Neuronal stem cell (in vitro differentiated cells): ENCODE measurements around the gene GRPEL1.
"Not testable (repeated sequence)": the region's sequence is repeated elsewhere in the genome, so short reads cannot be mapped to it uniquely, and the experiment has no call there.

ENCODE experiments used
- DNase-seq: peaks from one replicate; pipeline ENCODE4 v3.0.0-alpha.2; 2013; ENCODE audit warnings: low spot score
- H2AFZ ChIP-seq: one replicate; pipeline ENCODE4 v1.6.1; 2013; ENCODE audit warnings: mild to moderate bottlenecking, low read length, inconsistent platforms
- H2AK5ac ChIP-seq: 2 replicates; pipeline ENCODE4 v1.6.1; 2013; ENCODE audit warnings: low read depth, mild to moderate bottlenecking, inconsistent platforms, low read length, moderate library complexity, mixed read lengths
- H2BK120ac ChIP-seq: 2 replicates; pipeline ENCODE4 v1.6.1; 2013; ENCODE audit warnings: low read depth, mild to moderate bottlenecking, inconsistent platforms, low read length, moderate library complexity, mixed read lengths
- H2BK12ac ChIP-seq: one replicate; pipeline ENCODE4 v1.6.1; 2013; ENCODE audit warnings: low read length, inconsistent platforms
- H2BK15ac ChIP-seq: 2 replicates; pipeline ENCODE4 v1.6.1; 2013; ENCODE audit warnings: mild to moderate bottlenecking, low read length, inconsistent platforms, mixed read lengths
- H2BK5ac ChIP-seq: one replicate; pipeline ENCODE4 v1.6.1; 2013; ENCODE audit warnings: inconsistent platforms, mild to moderate bottlenecking, low read length, moderate library complexity
- H3K14ac ChIP-seq: one replicate; pipeline ENCODE4 v1.6.1; 2013; ENCODE audit warnings: low read length, inconsistent platforms
- H3K18ac ChIP-seq: 2 replicates; pipeline ENCODE4 v1.6.1; 2013; ENCODE audit warnings: low read length, inconsistent platforms
- H3K23ac ChIP-seq: 2 replicates; pipeline ENCODE4 v1.6.1; 2013; ENCODE audit warnings: low read depth, mild to moderate bottlenecking, mixed read lengths, low read length, inconsistent platforms; ENCODE audit not compliant: poor library complexity
- H3K27ac ChIP-seq: replicated peaks from 3 replicates; pipeline ENCODE4 v1.5.1; 2013; ENCODE audit warnings: low read length, inconsistent platforms
- H3K27me3 ChIP-seq, 3 experiments: 2 replicates each; pipeline ENCODE4 v1.6.1; 2013; ENCODE audit warnings: low read length in 3 of 3, mild to moderate bottlenecking in 2 of 3, inconsistent platforms in 1 of 3, low read depth in 1 of 3, mixed read lengths in 1 of 3, moderate library complexity in 1 of 3; ENCODE audit not compliant: control insufficient read depth in 3 of 3, insufficient read depth in 3 of 3
- H3K36me3 ChIP-seq, 2 donors: replicated peaks in 1 of 2; 2 replicates each; pipeline ENCODE4 v1.6.1; 2013; ENCODE audit warnings: low read length in 2 of 2; ENCODE audit not compliant: control insufficient read depth in 2 of 2, insufficient read depth in 2 of 2
- H3K4ac ChIP-seq: 2 replicates; pipeline ENCODE4 v1.6.1; 2013; ENCODE audit warnings: inconsistent platforms, mild to moderate bottlenecking, low read length, moderate library complexity
- H3K4me1 ChIP-seq, 2 donors: 1 replicate in 1 of 2; 2 replicates in 1 of 2; pipeline ENCODE4 v1.6.1; 2013; ENCODE audit warnings: low read length in 2 of 2, low read depth in 1 of 2; ENCODE audit not compliant: control insufficient read depth in 2 of 2, insufficient read depth in 1 of 2
- H3K4me2 ChIP-seq: one replicate; pipeline ENCODE4 v1.6.1; 2013; ENCODE audit warnings: mild to moderate bottlenecking, low read length, inconsistent platforms; ENCODE audit not compliant: insufficient read depth, poor library complexity, severe bottlenecking
- H3K4me3 ChIP-seq, 2 donors: 2 replicates each; pipeline ENCODE4 v1.5.1; 2013; ENCODE audit warnings: low read length in 2 of 2, mild to moderate bottlenecking in 2 of 2, inconsistent platforms in 1 of 2, moderate library complexity in 1 of 2
- H3K79me1 ChIP-seq: one replicate; pipeline ENCODE4 v1.6.1; 2013; ENCODE audit warnings: low read depth, mild to moderate bottlenecking, inconsistent platforms, low read length, moderate library complexity
- H3K9ac ChIP-seq: one replicate; pipeline ENCODE4 v1.6.1; 2013; ENCODE audit warnings: mild to moderate bottlenecking, low read depth, low read length, inconsistent platforms; ENCODE audit not compliant: poor library complexity
- H3K9me3 ChIP-seq, 2 donors: replicated peaks in 1 of 2; 2 replicates each; pipeline versions ENCODE3 to v1.6.1; 2013; ENCODE audit warnings: low read length in 2 of 2, mild to moderate bottlenecking in 2 of 2, inconsistent platforms in 1 of 2, low read depth in 1 of 2, mixed read lengths in 1 of 2, moderate library complexity in 1 of 2; ENCODE audit not compliant: control insufficient read depth in 2 of 2, insufficient read depth in 1 of 2
- H4K8ac ChIP-seq: one replicate; pipeline ENCODE4 v1.6.1; 2013; ENCODE audit warnings: low read depth, mild to moderate bottlenecking, inconsistent platforms, low read length, moderate library complexity
- H4K91ac ChIP-seq: one replicate; pipeline ENCODE4 v1.6.1; 2013; ENCODE audit warnings: low read length, low read depth, mild to moderate bottlenecking, inconsistent platforms; ENCODE audit not compliant: poor library complexity
- WGBS, 2 donors: extraction: QIAGEN DNeasy Blood & Tissue Kit; methylation state at CpG; one replicate each; pipeline ENCODE4 v1.1.7; 2013; ENCODE audit warnings: missing lambda C conversion rate in 2 of 2, mixed read lengths in 1 of 2; ENCODE audit not compliant: insufficient read length in 2 of 2, insufficient replicate concordance in 1 of 2; ENCODE audit errors: extremely low coverage in 2 of 2; 5-methylcytosine and 5-hydroxymethylcytosine counted together

The GRPEL1 gene

GRCh38 chr4:7084564-7084961, 16.7 kb upstream of the GRPEL1 start:
- H4K91ac ChIP-seq, H2BK12ac ChIP-seq, H4K8ac ChIP-seq, H3K23ac ChIP-seq, H3K79me1 ChIP-seq, H2BK120ac ChIP-seq, DNase-seq, H3K4me2 ChIP-seq, H3K4me1 ChIP-seq, H2BK5ac ChIP-seq, H2AK5ac ChIP-seq, H2BK15ac ChIP-seq, H2AFZ ChIP-seq, H3K9me3 ChIP-seq, H3K18ac ChIP-seq, H3K27ac ChIP-seq, H3K9ac ChIP-seq, H3K14ac ChIP-seq, H3K4me3 ChIP-seq, H3K4ac ChIP-seq, H3K36me3 ChIP-seq: not testable (repeated sequence)
- peaks cover 0 to 15% (median 0%) of the 10 kb centered on the region in 3 experiments for H3K27me3 ChIP-seq
- no CpG with 5 or more reads among the region's 9 CpGs for WGBS, 2 donors

- H2BK15ac ChIP-seq, result no peak overlapping the region
- no peak overlapping the region for H3K18ac ChIP-seq
- WGBS, 2 donors, result no CpG with 5 or more reads among the region's 9 CpGs
- no peak overlapping the region for H4K91ac ChIP-seq
- no peak for DNase-seq
- peaks cover 0 to 10% (median 0%) of the 10 kb centered on the region in 3 experiments for H3K27me3 ChIP-seq
- H4K8ac ChIP-seq, result no peak overlapping the region
- no peaks in the 10 kb centered on the region for H3K4me1 ChIP-seq
- no peak overlapping the region for H3K4me3 ChIP-seq
- no peak overlapping the region for H3K4me2 ChIP-seq
- H3K36me3 ChIP-seq, result no peaks in the 10 kb centered on the region
- H2AFZ ChIP-seq, result no peak overlapping the region
- H3K79me1 ChIP-seq, result no peaks in the 10 kb centered on the region
- H3K23ac ChIP-seq, result no peak overlapping the region
- H2BK12ac ChIP-seq, result no peak overlapping the region
- H2BK5ac ChIP-seq, result no peak overlapping the region
- no peak overlapping the region for H3K14ac ChIP-seq
- no peak overlapping the region for H3K4ac ChIP-seq
- no peak overlapping the region for H2AK5ac ChIP-seq
- H2BK120ac ChIP-seq, result no peak overlapping the region
- no peak overlapping the region for H3K9ac ChIP-seq
- peaks cover 0 to 4% of the 10 kb centered on the region in 2 donors for H3K9me3 ChIP-seq
- no peak overlapping the region for H3K27ac ChIP-seq
Observed at GRCh38 chr4:7083597-7084563, 16.0 kb upstream of the GRPEL1 start.

- H3K36me3 ChIP-seq, H3K9ac ChIP-seq, H3K4ac ChIP-seq, H3K79me1 ChIP-seq, H3K4me2 ChIP-seq, H2AK5ac ChIP-seq, H2BK120ac ChIP-seq, H3K27me3 ChIP-seq, H3K9me3 ChIP-seq, H2AFZ ChIP-seq, H3K23ac ChIP-seq, H2BK15ac ChIP-seq, DNase-seq, H4K8ac ChIP-seq, H3K14ac ChIP-seq, H4K91ac ChIP-seq, H2BK12ac ChIP-seq, H3K18ac ChIP-seq, H3K27ac ChIP-seq, H3K4me3 ChIP-seq, H3K4me1 ChIP-seq, H2BK5ac ChIP-seq: not testable (repeated sequence)
- WGBS, 2 donors, result no CpG with 5 or more reads among the region's 2 CpGs
Observed at GRCh38 chr4:7079909-7080308, 12.0 kb upstream of the GRPEL1 start.

DNA sequence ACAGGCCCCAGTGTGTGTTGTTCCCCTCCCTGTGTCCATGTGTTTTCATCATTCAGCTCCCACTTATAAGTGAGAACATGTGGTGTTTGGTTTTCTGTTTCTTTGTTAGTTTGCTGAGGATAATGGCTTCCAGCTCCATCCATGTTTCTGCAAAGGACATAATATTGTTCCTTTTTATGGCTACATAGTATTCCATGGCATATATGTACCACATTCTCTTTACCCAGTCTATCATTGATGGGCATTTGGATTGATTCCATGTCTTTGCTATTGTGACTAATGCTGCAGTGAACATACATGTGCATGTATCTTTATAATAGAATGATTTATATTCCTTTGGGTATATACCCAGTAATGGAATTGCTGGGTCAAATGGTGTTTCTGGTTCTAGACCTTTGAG, 11.6 kb upstream of the GRPEL1 start:
- H3K4me3 ChIP-seq, H3K4ac ChIP-seq, DNase-seq, H3K9me3 ChIP-seq, H3K36me3 ChIP-seq, H3K9ac ChIP-seq, H2BK5ac ChIP-seq, H3K14ac ChIP-seq, H2BK12ac ChIP-seq, H3K27ac ChIP-seq, H3K4me2 ChIP-seq, H2AFZ ChIP-seq, H3K23ac ChIP-seq, H3K79me1 ChIP-seq, H4K91ac ChIP-seq, H3K18ac ChIP-seq, H2BK15ac ChIP-seq, H2BK120ac ChIP-seq, H2AK5ac ChIP-seq, H3K27me3 ChIP-seq, H3K4me1 ChIP-seq, H4K8ac ChIP-seq: not testable (repeated sequence)
